ENCODE results near the gene UBAC2.
"Not testable (repeated sequence)": the region's sequence is repeated elsewhere in the genome, so short reads cannot be mapped to it uniquely, and the experiment has no call there.

The UBAC2 gene

DNA sequence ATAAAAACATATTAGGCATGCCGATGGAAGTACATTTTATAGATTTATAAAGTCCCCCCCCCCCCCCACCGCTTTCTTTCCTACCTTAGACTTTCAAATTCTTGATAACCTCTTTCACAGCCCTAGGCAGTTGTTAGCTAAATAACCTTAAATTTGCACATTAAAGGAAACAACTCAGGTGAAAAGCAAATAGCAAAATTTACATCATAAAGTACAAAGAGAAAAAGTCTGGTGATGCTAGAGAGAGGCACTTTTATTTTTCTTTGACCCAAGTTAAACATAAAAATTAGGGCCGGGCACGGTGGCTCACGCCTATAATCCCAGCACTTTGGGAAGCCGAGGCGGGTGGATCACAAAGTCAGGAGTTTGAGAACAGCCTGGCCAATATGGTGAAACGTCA lies 15.0 kb upstream of the UBAC2 start:
- no peak for DNase-seq (ENCODE audit: low spot score)

DNA sequence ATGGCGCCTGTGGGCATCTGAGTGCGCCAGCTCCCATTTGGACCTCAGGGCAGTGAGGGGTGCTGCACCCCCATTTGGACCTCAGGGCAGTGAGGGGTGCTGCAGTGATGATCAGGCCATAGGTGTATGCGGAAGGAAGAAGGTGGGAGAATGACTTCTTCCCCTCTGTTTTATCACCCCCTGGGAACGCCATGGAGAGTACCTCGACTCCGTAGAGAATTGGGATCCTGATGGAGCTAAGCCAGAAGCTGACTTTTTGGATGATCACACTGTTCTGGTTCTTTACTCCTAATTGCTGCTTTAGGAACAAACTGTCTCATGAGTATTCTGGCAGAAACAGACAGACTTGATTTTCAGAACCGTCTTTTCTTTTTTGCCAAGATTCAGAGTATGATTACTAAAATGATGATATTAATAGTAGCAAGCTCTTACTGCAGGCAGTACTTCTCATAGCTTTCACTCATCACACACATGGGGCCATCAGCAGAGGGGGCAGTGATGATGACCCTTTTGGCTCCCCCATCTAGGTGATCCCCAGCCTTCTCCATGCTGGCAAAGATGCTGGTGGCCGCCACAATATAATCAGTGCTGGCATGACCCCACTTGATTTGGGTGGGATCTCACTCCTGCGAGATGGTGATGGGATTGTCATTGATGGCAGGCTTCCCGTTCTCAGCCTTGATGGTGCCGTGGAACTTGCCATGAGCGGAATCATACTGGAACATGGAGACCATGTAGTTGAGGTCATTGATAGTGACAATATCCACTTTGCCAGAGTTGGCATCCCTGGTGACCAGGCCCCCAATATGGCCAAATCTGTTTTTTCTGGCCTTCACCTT lies 10.3 kb upstream of the UBAC2 start:
- no peak for DNase-seq (ENCODE audit: low spot score)

DNA sequence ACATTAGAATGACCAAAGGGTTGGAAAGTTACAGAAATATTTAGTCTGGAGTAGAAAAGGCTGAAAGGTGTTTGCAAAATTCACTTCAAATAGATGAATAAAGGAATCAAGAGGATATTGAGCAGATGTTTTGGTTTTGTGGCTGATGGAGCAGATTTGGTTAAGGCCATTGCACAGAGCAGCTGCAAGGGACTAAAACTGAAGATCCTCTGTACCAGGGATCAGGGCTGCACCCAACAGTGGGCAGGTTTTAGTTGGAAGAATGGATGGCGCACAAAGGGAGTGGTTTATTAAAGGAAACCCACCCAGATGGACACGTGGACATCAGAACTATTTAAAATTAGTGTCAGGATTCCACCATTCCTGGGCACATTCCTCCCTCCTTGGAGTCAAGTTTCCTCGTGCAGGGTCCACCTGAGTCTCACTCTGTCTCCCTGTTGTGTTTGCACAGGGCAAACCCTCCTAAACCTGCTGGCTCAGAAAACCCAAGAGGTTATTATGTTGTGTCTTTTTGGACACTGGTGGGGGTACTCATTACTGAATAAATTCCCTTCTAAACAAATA lies 9.2 kb upstream of the UBAC2 start:
- DNase-seq (ENCODE audit: low spot score) = no peak

DNA sequence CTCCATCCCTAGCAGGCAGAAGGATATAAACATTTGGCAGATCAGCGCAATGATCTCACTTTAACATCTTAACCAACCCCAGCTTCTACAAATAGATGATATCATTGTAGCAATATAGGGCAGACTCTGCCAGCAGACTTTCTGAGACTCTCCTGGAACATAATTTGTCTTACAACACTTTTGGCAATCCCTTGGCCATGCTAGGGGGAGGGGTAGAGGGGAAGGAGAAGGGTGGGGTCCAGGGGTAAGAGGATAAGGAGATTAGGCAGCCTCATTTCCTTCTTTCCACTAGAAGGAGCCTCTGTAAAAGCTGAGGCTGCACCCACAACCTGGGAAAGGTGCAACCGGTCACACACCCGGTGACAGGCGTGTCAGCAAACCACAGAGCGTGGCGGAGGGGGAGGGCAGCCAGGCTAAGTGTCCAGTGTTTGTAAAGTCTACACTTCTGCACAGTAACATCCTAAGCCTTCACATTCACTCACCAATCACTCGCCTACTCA lies 8.7 kb upstream of the UBAC2 start:
- DNase-seq (ENCODE audit: low spot score) = no peak

DNA sequence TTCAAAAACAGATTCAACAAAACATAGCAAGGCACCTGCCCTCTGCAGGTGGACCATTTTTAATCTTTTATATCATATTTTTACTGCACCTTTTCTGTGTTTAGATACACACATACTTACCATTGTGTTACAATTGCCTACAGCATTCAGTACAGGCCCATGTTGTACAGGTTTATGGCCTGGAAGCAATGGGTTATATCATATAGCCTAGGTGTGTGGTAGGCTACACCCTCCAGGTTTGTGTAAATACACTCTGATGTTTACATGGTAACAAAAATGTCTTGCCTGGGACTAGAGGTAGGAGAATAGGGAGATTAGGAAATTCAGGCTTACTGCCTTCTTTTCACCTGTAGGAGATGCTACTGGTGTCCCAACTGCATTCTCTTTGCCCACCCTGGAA lies 8.2 kb upstream of the UBAC2 start:
- DNase-seq (ENCODE audit: low spot score) = no peak

DNA sequence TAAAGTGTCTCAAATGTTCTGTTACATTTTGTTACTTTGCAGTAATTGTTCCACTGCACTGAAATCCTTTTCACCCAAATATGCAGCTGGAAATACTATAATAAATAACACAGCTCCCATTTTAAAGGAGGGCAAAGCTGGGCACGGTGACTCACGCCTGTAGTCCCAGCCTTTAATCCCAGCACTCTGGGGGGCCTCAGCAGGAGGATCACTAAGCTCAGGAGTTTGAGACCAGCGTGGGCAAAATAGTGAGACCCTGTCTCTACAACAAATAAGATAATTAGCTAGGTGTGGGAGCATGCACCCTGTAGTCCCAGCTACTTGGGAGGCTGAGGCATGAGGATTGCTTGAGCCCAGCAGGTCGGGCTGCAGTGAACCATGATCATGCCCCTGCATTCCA lies 7.5 kb upstream of the UBAC2 start:
- no peak for DNase-seq (ENCODE audit: low spot score)

DNA sequence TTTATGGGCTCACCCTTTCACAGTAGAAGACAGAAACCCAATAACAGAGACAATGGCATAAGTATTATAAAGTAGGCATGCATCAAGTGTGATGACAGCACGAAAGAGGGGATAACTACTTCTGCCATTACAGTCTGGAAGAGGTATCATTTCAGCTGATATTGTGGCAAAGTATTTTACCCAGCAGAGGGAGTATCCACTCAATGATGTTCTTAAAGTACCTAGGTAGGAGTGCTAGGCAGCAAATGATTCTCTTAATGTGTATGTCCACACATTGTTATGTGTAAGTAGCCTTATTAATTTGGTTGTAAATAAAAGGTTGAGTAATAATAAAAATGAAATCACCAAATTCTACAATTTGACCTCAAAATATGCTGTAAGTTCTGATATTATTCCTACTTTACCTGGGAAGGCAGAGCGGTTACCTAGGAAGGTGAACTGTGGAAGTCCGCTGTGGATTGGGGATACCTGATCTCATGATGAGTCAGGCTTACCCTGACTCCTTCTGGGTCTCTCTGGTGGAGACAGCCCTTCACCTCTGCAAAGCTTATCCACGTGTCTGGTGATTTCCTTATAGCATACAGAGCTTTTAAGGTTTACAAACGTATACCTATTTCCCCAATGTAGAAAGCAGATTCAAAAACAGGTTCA lies 4.1 kb upstream of the UBAC2 start:
- DNase-seq (ENCODE audit: low spot score) = no peak

DNA sequence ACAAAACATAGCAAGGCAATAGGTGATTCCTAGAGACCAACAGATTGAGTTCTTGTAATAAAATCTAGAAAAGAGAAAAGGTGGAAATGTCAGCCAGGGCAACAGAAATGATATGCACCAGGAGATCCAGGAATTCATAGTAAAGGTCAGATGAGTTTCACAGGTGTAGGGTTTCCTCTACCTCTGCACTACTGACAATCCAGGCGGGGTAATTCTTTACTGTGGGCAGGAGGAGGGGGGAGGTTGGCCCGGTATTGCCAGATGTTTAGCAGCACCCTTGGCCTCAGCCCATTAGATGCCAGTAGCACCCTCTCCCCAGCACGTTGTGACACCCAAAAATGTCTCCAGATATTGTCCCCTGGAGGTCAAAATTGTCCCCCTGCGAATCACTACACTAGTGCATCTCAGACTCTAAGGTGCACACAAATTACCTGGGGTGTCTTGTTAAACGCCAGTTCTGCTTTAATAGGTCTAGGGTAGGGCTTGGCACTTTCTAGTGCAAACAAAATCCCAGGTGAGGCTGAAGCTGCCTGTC lies 3.5 kb upstream of the UBAC2 start:
- no peak for DNase-seq (ENCODE audit: low spot score)

DNA sequence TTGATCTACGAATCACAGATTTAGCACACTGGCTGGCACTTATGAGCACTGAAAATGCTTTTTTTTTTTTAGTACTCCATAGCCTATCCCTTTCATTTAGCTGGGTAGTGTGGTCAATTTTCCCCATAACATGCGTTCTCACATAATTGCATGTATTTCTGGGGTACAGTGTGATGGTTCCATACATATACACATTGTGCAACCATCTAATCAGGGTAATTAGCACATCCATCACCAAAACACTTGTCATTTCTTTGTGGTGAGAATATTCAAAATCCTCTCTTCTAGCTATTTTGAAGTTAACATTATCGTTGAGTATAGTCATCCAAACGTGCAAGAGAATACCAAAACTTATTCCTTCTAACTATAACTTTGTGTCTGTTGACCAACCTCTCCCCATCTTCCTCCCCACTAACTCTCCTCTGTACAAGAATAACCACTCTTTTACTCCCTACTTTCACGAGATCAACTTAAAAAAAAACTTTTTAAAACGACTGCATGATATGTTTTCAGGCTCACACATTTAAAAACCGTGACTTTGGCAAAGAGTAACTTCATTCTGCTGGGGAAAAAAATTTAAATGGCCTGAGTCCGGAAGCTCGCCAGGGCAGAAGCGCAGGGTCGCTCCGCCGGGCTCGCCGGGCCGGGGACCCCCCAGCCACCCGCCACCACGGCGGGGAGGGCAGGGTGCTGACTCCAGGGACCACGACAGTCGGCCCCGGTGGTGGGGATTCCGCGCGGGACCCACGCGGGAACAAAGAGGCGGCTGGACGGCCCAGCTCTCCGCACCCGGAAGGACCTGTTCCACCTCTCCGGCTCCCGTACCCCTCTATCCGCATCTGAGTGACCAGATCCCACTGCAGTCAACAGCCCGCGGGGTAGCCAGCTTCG lies 868 bp upstream of the UBAC2 start:
- no peak for DNase-seq (ENCODE audit: low spot score)

DNA sequence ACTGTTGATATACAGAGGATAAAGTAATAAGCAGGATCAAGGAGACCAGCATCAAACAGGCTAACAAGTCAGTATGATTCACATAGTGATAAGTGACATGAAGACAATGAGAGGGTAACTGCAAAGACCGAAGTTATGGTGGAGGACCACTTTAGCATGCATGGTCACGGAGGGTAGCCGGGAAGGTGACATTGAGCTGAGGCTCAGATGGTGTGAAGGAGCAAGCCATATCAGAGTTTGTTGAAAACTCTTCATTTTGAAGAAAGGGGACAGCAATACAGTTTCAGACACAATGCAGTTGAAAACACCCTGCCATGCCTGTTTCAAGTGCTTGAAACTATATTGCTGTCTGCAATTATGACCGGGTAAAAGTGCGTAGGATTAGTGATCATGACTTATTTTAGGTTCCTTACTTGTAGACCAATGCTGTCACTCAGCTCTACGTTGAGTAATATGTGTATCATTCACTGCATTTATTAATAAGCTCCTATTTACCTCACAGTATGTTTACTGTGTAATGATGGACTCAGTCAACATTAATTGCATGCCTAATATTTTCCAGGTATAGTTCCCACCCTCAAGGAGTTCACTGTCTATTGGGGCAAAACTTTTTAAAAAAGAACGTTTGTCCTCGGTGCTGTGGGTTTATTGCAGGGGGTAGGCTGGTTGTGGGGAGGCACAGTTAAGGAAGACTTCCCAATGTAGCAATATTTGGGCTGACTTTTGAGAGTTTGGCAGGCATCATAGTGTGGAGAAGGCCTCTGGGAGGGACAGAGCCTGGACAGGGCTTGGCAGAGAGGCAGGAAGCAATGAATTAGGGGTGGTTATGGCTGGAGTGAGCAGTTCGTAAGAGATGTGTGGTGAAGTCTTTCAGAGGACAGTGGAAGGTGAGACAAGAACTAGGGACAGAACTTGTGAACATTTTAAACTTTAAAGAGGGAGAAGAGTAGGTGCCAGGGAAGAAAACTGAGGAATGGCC lies 3.2 kb downstream of the UBAC2 start:
- no peak for DNase-seq (ENCODE audit: low spot score)

DNA sequence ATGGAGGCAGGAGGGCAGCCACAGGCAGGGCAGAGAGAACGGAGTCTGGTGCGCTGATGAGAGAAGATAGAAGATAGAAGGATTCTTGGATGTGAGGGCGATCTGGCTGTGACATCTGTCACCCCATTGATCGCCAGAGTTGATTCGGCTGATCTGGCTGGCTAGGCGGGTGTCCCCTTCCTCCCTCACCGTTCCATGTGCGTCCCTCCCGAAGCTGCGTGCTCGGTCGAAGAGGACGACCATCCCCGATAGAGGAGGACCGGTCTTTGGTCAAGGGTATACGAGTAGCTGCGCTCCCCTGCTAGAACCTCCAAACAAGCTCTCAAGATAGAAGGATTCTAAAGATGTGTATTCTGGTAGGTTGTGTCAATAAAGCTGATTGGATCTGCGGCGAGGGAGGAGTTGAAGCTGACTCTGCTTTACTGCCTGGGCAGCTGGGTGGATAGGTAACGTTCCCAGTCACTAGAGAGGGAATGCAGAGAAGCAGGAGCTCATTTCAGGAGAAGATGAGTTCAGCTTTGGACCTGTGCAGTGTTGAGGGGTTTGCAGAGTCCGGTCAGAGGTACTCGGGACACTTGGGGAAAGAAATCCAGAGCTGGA lies 5.1 kb downstream of the UBAC2 start:
- no peak for DNase-seq (ENCODE audit: low spot score)

DNA sequence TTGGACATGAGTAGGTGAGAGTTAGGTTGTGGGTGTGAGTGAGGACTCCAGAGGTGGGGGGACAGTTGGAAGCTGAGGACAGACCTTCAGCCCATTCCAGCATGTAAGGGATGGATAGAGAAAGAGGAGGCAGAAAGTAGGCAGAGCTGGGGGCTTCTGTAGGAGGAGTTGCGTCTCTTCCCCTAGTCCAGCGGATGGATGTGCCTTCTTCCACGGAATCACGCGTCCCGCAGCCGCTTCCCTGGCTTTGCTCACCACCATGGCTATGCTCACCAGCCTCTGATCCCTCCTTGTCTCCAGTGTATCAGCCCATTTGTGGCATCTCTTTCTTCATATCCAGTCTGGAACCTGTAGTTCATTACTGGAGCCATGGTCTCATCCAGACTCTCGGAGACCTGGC lies 5.6 kb downstream of the UBAC2 start:
- DNase-seq (ENCODE audit: low spot score) = no peak

DNA sequence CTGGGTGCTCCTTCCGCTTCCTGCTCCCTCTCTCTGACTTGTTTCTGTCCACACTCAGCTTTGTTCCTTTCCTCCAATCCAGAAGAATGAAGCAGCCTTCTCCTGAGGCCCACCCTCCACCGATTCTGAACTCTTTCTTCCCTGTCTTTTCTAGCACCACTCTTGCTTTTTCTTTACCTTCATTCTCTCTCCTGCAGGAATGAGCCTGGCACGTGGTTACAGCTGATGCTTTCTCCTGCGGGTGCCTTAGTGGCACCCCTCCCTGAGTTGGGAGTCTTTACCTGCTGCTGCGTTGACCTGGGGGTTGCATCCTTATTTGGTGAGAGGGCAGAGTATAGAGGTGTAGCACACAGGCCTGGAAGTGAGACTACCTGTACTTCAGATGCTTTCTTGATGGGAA lies 6.2 kb downstream of the UBAC2 start:
- DNase-seq (ENCODE audit: low spot score) = no peak

DNA sequence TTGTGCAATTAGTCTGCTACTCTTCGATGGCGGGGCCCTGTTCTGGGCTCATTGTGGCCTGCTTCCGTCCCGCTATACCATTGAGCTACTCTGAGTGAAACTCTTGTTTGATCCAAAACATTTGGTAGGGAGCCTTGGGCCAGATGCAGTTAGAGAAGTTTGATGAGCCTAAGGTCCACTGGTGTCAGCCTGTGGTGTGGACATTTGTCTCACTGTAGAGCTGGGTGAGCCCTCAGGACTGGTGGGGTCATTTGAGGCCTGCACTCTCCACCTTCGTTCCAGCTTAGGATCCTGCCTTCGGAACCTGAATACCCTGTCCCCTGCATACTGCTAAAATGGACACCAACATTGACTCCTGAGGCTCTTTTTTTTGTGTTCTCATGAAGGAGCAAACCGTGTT lies 6.9 kb downstream of the UBAC2 start:
- DNase-seq (ENCODE audit: low spot score) = no peak

DNA sequence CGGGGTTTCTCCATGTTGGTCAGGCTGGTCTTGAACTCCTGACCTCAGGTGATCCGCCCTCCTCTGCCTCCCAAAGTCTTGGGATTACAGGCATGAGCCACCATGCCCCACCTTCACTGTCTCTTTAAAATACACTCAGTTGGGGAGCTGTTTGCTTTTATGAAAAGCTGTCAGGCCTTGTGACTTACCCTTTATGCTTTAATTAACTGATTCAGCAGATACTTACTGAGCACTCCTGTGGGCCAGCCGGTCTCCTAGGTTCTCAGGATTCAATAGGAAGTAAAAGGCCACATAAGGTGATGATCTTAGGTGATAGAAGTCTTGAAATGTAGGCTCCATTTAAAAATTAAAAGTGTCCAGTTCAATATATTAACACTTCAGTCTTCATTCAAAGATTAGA lies 7.5 kb downstream of the UBAC2 start:
- no peak for DNase-seq (ENCODE audit: low spot score)

DNA sequence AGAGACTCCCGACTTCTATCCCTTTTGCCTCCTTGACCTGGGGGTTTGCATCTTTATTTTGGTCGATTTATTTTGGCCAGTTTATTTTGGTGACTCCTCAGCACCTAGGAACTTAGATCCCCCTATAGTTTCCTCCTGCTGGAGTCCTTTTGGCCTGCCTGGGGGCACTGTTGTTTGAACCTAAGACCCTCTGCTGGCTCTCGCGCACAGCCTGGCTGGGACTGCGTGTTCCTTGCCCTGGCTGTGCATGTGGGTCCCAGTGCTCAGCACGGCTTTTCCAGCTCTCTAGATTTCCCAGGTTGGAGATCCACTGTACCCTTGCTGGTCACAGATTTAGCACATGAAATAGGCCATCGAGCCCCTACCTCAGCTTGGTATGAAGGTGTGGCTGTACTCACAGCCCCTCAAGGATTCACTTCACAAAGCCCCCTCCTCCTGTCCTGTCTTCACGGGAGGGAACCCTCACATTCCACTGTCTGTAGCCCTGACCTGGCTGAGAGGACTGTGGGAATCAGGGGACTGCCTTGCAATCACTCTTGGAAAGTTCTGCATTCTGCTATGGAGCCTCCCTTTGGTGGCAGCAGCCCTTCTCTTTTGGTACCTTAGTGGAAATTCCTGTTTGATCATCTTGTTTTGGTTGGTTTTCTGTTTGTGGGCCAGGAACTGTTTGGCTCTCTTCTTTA lies 8.3 kb downstream of the UBAC2 start:
- no peak for DNase-seq (ENCODE audit: low spot score)

DNA sequence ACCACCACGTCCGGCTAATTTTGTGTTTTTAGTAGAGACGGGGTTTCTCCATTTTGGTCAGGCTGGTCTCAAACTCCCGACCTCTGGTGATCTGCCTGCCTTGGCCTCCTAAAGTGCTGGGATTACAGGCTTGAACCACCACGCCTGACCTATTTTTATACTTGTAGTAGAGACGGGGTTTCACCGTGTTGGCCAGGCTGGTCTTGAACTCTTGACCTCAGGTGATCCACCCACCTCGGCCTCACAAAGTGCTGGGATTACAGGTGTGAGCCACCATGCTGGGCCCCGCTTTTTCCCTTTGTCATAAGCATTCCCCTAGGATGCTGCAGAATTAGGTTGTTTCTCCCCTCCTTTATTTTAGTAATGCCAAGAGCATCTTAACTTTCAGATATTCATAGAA lies 10.0 kb downstream of the UBAC2 start:
- not testable (repeated sequence) for DNase-seq (ENCODE audit: low spot score)

DNA sequence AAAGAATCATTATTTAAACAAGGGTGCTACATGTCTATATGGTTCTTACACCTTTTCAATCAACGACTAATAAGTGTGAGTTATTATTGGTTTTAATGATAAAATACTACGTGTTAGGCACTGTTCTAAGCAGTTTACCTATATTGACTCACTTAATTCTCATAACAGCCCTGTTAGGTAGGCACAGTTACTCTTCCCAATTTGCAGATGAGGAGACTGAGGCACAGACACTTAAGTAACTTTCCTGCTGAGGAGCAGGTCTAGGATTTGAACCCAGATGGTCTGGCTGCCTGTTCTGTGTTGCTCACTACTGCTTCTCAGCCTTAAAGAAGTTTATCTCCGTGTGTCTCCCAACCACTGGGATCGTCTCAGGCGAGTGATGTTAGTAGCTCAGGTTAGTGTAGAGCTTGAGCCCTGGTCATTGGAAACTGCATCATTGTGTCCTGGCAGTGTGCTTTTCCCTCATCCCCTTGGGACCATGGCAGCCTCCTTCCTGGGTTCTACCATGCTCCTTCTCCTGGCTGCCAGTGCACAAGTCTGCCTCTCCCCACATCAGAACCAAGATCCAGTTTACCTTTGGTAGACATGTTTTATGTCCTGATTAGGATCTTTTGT lies 10.9 kb downstream of the UBAC2 start:
- DNase-seq (ENCODE audit: low spot score) = no peak

DNA sequence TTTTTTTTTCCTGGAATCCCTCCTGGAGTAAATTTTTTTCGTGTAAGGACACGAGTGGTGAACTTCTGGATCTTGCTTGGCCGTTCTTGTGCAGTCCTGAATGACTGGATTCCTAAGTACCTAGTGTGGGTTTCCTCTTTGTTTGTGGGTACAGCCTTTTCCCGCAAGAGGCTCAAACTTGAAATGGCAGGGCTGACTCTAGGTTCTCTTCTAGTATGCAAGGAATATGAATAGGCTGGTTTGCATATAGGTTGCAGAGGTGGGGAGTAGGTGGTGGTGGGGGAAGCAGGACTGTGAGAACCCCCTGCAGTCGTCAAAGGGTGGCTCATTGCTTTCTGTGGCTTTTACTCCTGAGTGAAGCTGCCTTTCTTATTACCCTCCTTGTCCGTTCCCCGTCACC lies 13.6 kb downstream of the UBAC2 start:
- no peak for DNase-seq (ENCODE audit: low spot score)
